DND-41 (cell line): Measurements from ENCODE around the gene SEC22A.

Source experiments
- EZH2 ChIP-seq: IDR thresholded peaks from 3 replicates; pipeline ENCODE4 v1.6.1; 2012; ENCODE audit warnings: borderline replicate concordance, low read depth, mild to moderate bottlenecking, moderate library complexity, low read length, inconsistent platforms; ENCODE audit not compliant: severe bottlenecking
- TF ChIP-seq, protein P1 (sequence below): IDR thresholded peaks from 2 replicates; pipeline ENCODE4 v1.5.1; 2012; ENCODE audit warnings: borderline replicate concordance, low read length, moderate library complexity, mild to moderate bottlenecking; ENCODE audit not compliant: poor library complexity, severe bottlenecking; ENCODE audit errors: extremely low read depth

DNA sequence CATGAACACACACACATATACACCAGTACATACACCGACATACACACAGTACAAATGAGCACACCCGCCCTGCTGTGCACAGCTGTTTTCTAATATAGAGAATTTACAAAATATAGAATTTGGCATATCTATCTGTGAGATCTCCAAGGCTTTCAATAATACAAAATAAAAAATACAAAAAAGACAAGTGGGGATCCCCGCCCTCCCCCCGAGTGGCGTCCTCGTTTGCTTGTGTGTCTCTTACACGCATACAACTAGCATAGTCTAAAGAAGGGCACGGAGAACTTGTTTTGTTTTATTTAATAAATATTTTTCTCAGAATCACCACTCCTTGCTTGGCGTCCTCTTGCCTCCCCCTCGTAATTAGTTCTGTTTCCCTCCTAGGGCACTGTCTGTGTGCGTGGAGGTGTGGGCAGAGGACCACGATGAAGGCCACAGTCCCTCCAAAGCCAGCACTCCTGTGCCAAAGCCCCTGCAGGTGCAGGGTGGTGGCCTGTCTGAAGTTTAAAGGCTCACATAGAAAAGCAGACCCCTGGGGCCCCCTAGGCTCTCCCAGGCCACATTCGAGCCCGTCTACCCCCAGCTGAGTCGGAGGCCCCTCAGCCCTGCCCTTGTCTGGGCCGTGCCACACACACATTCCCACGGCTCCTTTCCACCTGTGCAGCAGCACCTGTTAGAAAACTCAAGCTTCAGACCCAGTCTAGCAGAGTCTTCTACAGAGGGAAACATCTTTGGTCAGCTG lies 82.1 kb downstream of the SEC22A start:
- no peak for TF ChIP-seq EZH2
- TF ChIP-seq, protein P1, sequence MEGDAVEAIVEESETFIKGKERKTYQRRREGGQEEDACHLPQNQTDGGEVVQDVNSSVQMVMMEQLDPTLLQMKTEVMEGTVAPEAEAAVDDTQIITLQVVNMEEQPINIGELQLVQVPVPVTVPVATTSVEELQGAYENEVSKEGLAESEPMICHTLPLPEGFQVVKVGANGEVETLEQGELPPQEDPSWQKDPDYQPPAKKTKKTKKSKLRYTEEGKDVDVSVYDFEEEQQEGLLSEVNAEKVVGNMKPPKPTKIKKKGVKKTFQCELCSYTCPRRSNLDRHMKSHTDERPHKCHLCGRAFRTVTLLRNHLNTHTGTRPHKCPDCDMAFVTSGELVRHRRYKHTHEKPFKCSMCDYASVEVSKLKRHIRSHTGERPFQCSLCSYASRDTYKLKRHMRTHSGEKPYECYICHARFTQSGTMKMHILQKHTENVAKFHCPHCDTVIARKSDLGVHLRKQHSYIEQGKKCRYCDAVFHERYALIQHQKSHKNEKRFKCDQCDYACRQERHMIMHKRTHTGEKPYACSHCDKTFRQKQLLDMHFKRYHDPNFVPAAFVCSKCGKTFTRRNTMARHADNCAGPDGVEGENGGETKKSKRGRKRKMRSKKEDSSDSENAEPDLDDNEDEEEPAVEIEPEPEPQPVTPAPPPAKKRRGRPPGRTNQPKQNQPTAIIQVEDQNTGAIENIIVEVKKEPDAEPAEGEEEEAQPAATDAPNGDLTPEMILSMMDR: no peak
